Measurements from ENCODE around the gene VPS11.

VPS11 gene

DNA sequence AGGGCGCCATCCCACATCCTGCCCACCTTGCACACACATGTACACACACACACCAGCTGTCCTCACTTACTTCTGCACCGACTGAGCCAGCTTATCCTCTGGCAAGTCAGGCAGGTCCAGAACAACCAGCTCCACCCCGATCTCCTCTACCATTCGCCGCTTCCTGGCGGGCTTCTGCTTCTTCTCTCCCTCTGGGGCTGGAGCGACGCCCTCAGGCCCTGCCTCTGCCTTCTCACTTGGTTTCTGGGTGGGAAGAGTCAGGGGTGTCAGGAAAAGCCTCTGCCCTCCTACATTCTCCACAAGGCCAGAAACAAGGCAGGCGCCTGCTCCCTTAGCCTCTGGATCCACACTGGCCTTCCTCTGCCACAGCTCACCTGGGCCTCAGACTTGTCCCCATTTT, 19.0 kb upstream of the VPS11 start:
- TF ChIP-seq CTCF (IDR thresholded peaks at IDR 0.05; ENCODE audit: low read depth, low read length, missing control alignments), result no peak
- H3K4me3 ChIP-seq (ENCODE audit: low read depth, low read length), result no peak overlapping the region
- no peak for DNase-seq (ENCODE audit: low read depth)

DNA sequence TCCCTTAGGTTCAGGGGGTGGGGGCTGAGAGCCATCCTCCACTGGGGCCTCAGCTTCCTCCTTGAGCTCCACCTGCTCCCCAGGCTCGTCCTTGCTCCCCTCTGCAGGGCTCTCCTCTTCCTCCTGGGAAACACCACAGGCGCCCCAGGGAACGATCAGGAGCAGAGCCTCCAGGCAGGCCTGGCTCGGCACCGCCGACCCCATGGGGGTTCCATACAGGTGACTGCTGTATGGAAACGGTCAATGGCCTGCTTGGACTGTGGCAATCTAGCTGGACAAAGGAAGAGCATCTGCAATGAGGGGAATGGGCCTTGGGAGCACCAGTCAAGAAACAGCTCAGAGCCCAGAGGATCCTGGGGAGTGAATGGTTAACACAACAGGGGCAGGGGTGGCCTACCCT, 18.5 kb upstream of the VPS11 start:
- no peak overlapping the region for H3K4me3 ChIP-seq (ENCODE audit: low read depth, low read length)
- no peak for TF ChIP-seq CTCF (IDR thresholded peaks at IDR 0.05; ENCODE audit: low read depth, low read length, missing control alignments)
- DNase-seq (ENCODE audit: low read depth), result no peak

DNA sequence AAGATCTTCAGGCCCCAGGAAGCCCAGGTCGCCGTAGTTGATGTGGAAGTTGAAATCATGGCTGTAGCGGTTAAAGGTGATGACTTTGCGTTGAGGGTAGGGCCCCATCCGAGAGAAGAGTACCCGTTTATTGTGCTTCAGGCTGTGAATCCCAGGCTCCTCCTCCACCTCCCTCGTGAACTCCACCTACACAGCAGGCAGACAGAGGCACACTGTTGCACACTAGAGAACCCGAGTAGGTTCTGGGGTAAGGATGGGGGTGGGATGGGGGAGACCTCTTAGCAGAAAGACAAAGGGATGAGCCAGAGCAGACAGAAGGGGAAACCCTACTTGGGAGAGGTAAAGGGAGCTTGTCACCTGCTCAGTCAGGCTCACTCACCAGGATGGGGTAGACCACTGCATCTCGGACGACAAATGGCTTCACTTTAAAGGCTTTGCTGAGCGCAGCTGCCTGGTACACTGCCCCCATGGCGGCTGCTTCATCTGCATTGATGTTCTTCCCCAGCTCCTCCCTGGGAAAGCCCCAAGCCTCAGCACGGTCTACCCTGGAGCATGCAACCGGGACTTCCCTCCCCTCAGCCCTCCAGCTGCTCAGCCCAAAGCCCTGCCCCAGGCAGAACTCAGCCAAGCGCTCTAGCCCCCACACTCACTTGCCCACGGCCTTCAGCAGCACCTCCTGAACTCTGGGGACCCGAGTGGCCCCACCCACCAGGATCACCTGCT, 16.0 kb upstream of the VPS11 start:
- peak overlapping the region; percentile 5 for H3K4me3 ChIP-seq (ENCODE audit: low read depth, low read length)
- no peak for DNase-seq (ENCODE audit: low read depth)
- TF ChIP-seq CTCF (IDR thresholded peaks at IDR 0.05; ENCODE audit: low read depth, low read length, missing control alignments), result no peak

GRCh38 chr11:119052163-119052814, 15.3 kb upstream of the VPS11 start:
- H3K4me3 ChIP-seq (ENCODE audit: low read depth, low read length), result no peak overlapping the region
- DNase-seq (ENCODE audit: low read depth), result no peak
- TF ChIP-seq CTCF (IDR thresholded peaks at IDR 0.05; ENCODE audit: low read depth, low read length, missing control alignments), result no peak

DNA sequence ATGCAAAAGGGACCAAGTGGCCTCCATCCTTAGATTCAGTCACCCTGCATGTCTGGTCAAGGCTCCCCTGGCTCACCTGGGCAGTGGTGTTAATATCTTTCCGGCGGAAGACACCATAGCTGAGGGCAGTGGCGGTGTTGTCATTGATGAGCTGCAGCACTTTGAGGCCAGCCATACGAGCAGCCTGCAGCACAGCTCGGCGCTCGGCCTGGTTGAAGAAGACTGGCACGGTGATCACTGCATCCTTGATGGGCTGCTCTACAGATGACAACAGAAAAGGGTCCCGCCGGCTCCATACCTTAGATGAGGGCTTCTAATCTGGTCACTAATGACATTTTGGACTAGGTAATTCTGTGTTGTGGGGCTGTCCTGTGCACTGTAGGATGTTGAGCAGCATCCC, 13.2 kb upstream of the VPS11 start:
- no peak for DNase-seq (ENCODE audit: low read depth)
- TF ChIP-seq CTCF (IDR thresholded peaks at IDR 0.05; ENCODE audit: low read depth, low read length, missing control alignments), result no peak
- no peak overlapping the region for H3K4me3 ChIP-seq (ENCODE audit: low read depth, low read length)

- no peak for TF ChIP-seq CTCF (IDR thresholded peaks at IDR 0.05; ENCODE audit: low read depth, low read length, missing control alignments)
- DNase-seq (ENCODE audit: low read depth), result no peak
Observed at GRCh38 chr11:119055901-119056300, 11.7 kb upstream of the VPS11 start.

More at GRCh38 chr11:119055901-119056300, 11.7 kb upstream of the VPS11 start:
- peak overlapping the region; percentile 68 for H3K4me3 ChIP-seq (ENCODE audit: low read depth, low read length)

Measured in GM12864 (cell line).